OCI-LY7 (cell line): ENCODE measurements around the gene CFAP68. TPM values are rescaled to one million over a fixed set of nuclear protein-coding genes. Genes with fewer than 3 reads are reported as not detected.

Experiments
- BruUV-seq: library from RNA; stranded (reverse); fragments of 400-500 nt; replicated peaks from 2 replicates; lab custom pipeline; 2021; lab: Mats Ljungman, UMichigan
- CTCF ChIA-PET: fragments of 300-600 bp; sonication (Branson Sonifier 250); formaldehyde crosslinking; loops from one replicate; lab custom pipeline; 2022; ENCODE audit warnings: antibody characterized with exemption; ENCODE audit not compliant: unreplicated experiment; lab: Charles Lee
- POLR2A ChIA-PET: fragments of 300-600 bp; sonication (Branson Sonifier 250); formaldehyde crosslinking; loops from one replicate; lab custom pipeline; 2022; ENCODE audit warnings: antibody characterized with exemption; lab: Charles Lee
- DNase-seq: peaks from one replicate; pipeline ENCODE4 v3.0.0-alpha.2; 2015; ENCODE audit warnings: low spot score
- H2AFZ ChIP-seq: fragments of 200-600 bp; sonication (generic), shearing (Covaris generic); 2 replicates; pipeline ENCODE4 v1.6.1; 2014; ENCODE audit warnings: mild to moderate bottlenecking, antibody characterized with exemption, low read length, moderate library complexity
- H3K27ac ChIP-seq: fragments of 200-600 bp; sonication (generic); 2 replicates; pipeline ENCODE4 v1.5.1; 2014; ENCODE audit warnings: mixed run types, low read depth, mild to moderate bottlenecking, moderate library complexity, low read length, inconsistent platforms; ENCODE audit not compliant: poor library complexity, severe bottlenecking
- H3K36me3 ChIP-seq: fragments of 200-600 bp; sonication (generic); 2 replicates; pipeline ENCODE4 v1.6.1; 2014; ENCODE audit warnings: mild to moderate bottlenecking, antibody characterized with exemption, low read length, moderate library complexity, mixed read lengths; ENCODE audit not compliant: insufficient read depth
- H3K4me1 ChIP-seq: fragments of 200-600 bp; sonication (generic); 2 replicates; pipeline ENCODE4 v1.5.1; 2014; ENCODE audit warnings: mild to moderate bottlenecking, low read length; ENCODE audit not compliant: insufficient read depth, poor library complexity, severe bottlenecking
- H3K4me2 ChIP-seq: fragments of 200-600 bp; sonication (generic); 2 replicates; pipeline ENCODE4 v1.6.1; 2014; ENCODE audit warnings: mild to moderate bottlenecking, low read length
- H3K4me3 ChIP-seq: fragments of 200-600 bp; sonication (generic); 2 replicates; pipeline ENCODE4 v1.5.1; 2014; ENCODE audit warnings: mild to moderate bottlenecking, low read depth, low read length; ENCODE audit not compliant: poor library complexity, severe bottlenecking
- H3K79me2 ChIP-seq: fragments of 200-600 bp; sonication (generic); 2 replicates; pipeline ENCODE4 v1.6.1; 2016; ENCODE audit warnings: low read depth, mild to moderate bottlenecking, low read length, moderate library complexity, mixed read lengths; ENCODE audit not compliant: insufficient read depth
- H3K9me2 ChIP-seq: fragments of 200-600 bp; sonication (generic); 2 replicates; pipeline ENCODE4 v1.6.1; 2016; ENCODE audit warnings: mild to moderate bottlenecking, low read length, mixed read lengths; ENCODE audit not compliant: insufficient read depth
- H3K9me3 ChIP-seq: fragments of 200-600 bp; sonication (generic); 2 replicates; pipeline ENCODE4 v1.6.1; 2014; ENCODE audit warnings: mild to moderate bottlenecking, mixed run types, low read length, mixed read lengths
- H4K20me1 ChIP-seq: fragments of 200-600 bp; sonication (generic); 2 replicates; pipeline ENCODE4 v1.6.1; 2014; ENCODE audit warnings: mild to moderate bottlenecking, antibody characterized with exemption, low read length, moderate library complexity, mixed read lengths; ENCODE audit not compliant: insufficient read depth
- CTCF ChIP-seq: fragments of 200-600 bp; sonication (generic); conservative IDR thresholded peaks from 2 replicates; pipeline ENCODE4 v1.5.1; 2014; ENCODE audit warnings: mild to moderate bottlenecking, antibody characterized with exemption, low read length, moderate library complexity, mixed read lengths
- EZH2phosphoT487 ChIP-seq: fragments of 200-600 bp; sonication (generic); IDR thresholded peaks from 2 replicates; pipeline ENCODE4 v1.6.1; 2018; ENCODE audit warnings: low read depth, borderline replicate concordance, mild to moderate bottlenecking, mixed run types, antibody characterized with exemption, low read length, moderate library complexity, mixed read lengths
- intact Hi-C: fragments of 100-400 bp; cut with micrococcal nuclease; formaldehyde crosslinking; loops from one replicate; pipeline ENCODE4 v1.10.0; 2022; ENCODE audit not compliant: unreplicated experiment
- total RNA-seq, 2 experiments: library from RNA; depleted of rRNA in 1 of 2; stranded (reverse); fragments of >200 nt in 1 of 2; shearing (Covaris generic) in 1 of 2; gene quantifications; 2 replicates each; pipeline ENCODE4 v1.2.3, GENCODE V29; 2014 to 2022

Gene CFAP68
- total RNA-seq, 2 experiments from 2014 or later, result 17.3 to 22.4 TPM

DNA sequence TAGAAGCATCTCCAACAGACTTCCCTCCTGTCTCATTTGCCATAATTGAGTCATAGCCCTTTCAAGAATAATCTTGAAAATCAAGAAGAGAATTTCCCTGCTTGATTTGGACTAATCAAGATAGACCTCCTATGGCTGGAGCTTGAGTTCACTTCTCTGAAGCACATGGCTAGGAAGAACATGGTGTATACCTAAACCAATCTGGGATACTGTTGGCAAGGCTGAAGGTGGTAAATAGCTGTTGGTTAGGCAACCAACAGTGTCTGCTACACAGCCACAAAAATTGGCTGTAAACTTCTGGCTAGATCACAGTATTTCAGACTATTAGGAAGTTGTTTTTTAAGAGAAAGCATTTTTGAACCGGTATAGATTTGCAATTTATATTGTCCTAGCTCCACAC lies 27.3 kb downstream of the CFAP68 start:
- no peak for TF ChIP-seq EZH2phosphoT487
- no peak for TF ChIP-seq CTCF
- no peak overlapping the region for H3K4me2 ChIP-seq
- H2AFZ ChIP-seq, result no peak overlapping the region
- BruUV-seq, result no TSS peak
- H3K27ac ChIP-seq, result no peak overlapping the region
- intact Hi-C loops, result no loop called here
- H3K79me2 ChIP-seq, result no peaks in the 10 kb centered on the region
- H3K4me1 ChIP-seq, result no peaks in the 10 kb centered on the region
- H3K36me3 ChIP-seq, result no peaks in the 10 kb centered on the region
- H3K9me3 ChIP-seq, result no peaks in the 10 kb centered on the region
- no peak overlapping the region for H3K4me3 ChIP-seq
- CTCF ChIA-PET, result no interaction called here
- DNase-seq, result no peak
- H3K9me2 ChIP-seq, result no peaks in the 10 kb centered on the region
- POLR2A ChIA-PET, result interaction anchor here (0.8 to 1.1 kb wide), 2 partner anchors 12 to 25 kb away, joined by 3 read pairs; partner anchors contain the start of gene C11orf52
- no peaks in the 10 kb centered on the region for H4K20me1 ChIP-seq

GRCh38 chr11:111908639-111909305 lies 29.4 kb downstream of the CFAP68 start:
- Histone ChIP-seq H3K27ac (no peak overlapping the region), H3K36me3 (no peaks in the 10 kb centered on the region), H3K9me3 (no peaks in the 10 kb centered on the region), H3K4me2 (no peak overlapping the region), H3K4me1 (no peaks in the 10 kb centered on the region), H4K20me1 (no peaks in the 10 kb centered on the region), H3K79me2 (no peaks in the 10 kb centered on the region), H3K4me3 (no peak overlapping the region), H2AFZ (no peak overlapping the region), H3K9me2 (no peaks in the 10 kb centered on the region)
- TF ChIP-seq EZH2phosphoT487, result no peak
- no peak for TF ChIP-seq CTCF
- no peak for DNase-seq
- ChIA-PET CTCF (no interaction called here), POLR2A (interaction anchor here (0.7 to 1.4 kb wide), 6 partner anchors 11 to 29 kb away, joined by 3 to 4 read pairs (median 3); no protein-coding TSS in a partner anchor)
- no TSS peak for BruUV-seq
- intact Hi-C loops, result no loop called here

DNA sequence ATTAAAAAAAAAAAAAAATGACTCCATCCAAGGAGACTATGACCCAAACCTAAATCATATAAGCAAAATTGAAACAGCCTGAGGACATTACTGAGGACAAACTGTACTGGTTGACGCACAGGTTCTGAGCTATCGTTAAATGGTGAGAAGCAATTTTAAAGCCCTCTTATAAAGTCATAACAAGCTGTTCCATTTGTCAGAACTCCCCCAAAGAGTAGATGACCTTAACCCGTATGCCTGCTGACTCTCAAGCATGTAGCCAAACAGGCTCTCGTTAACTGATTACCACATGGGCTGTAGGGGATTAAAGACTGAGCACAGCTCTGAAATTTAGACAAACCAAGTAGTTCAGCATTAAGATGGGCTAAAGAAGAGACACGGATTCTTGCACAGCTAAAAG lies 30.0 kb downstream of the CFAP68 start:
- CTCF ChIA-PET, result no interaction called here
- H3K9me3 ChIP-seq, result no peaks in the 10 kb centered on the region
- no peak overlapping the region for H3K4me3 ChIP-seq
- H4K20me1 ChIP-seq, result no peaks in the 10 kb centered on the region
- POLR2A ChIA-PET, result interaction anchor here (0.7 to 1.0 kb wide), 3 partner anchors 16 to 28 kb away, joined by 3 to 4 read pairs (median 3); no protein-coding TSS in a partner anchor
- H3K4me1 ChIP-seq, result no peaks in the 10 kb centered on the region
- H3K36me3 ChIP-seq, result no peaks in the 10 kb centered on the region
- H3K79me2 ChIP-seq, result no peaks in the 10 kb centered on the region
- no peak overlapping the region for H3K4me2 ChIP-seq
- BruUV-seq, result no TSS peak
- TF ChIP-seq CTCF, result no peak
- H2AFZ ChIP-seq, result no peak overlapping the region
- H3K9me2 ChIP-seq, result no peaks in the 10 kb centered on the region
- intact Hi-C loops, result no loop called here
- DNase-seq, result no peak
- H3K27ac ChIP-seq, result no peak overlapping the region
